Stimulated activated naive CD8-positive, alpha-beta T cell treated with anti-CD3 and anti-CD28 coated beads, Interleukin-15, amount 100 ng/mL, for 72 hours (primary cell): ENCODE results near the gene RSPH4A.
A peak's percentile ranks its signal among the peaks of the same experiment; 100 is the strongest.
"Not testable (repeated sequence)": the region's sequence is repeated elsewhere in the genome, so short reads cannot be mapped to it uniquely, and the experiment has no call there.

ENCODE experiments used
- ATAC-seq: fragments of 150-1000 bp; cut with Tn5 transposase; 2 replicates; pipeline ENCODE4 v1.10.0; 2021; ENCODE audit warnings: mild to moderate bottlenecking, moderate library complexity
- DNase-seq, 2 donors: peaks; one replicate each; pipeline ENCODE4 v3.0.0; 2021 to 2022
- H3K27ac Mint-ChIP-seq, 2 donors: one replicate each; pipeline ENCODE4 v1.8.0; 2022; ENCODE audit warnings: mild to moderate bottlenecking in 2 of 2, mixed read lengths in 2 of 2, moderate library complexity in 2 of 2
- H3K27me3 Mint-ChIP-seq: one replicate; pipeline ENCODE4 v1.8.0; 2022; ENCODE audit warnings: mixed read lengths
- H3K4me1 Mint-ChIP-seq: one replicate; pipeline ENCODE4 v1.8.0; 2022; ENCODE audit warnings: mild to moderate bottlenecking, mixed read lengths
- H3K4me3 Mint-ChIP-seq, 2 donors: one replicate each; pipeline ENCODE4 v1.8.0; 2022; ENCODE audit warnings: mild to moderate bottlenecking in 2 of 2, mixed read lengths in 2 of 2, moderate library complexity in 1 of 2
- H3K9me3 Mint-ChIP-seq, 2 donors: one replicate each; pipeline ENCODE4 v1.8.0; 2022; ENCODE audit warnings: mixed read lengths in 2 of 2

RSPH4A gene

GRCh38 chr6:116664169-116664568, 47.9 kb downstream of the RSPH4A start:
- ATAC-seq, H3K9me3 Mint-ChIP-seq, DNase-seq, H3K27me3 Mint-ChIP-seq: not testable (repeated sequence)
- peaks cover 45% of the 10 kb centered on the region for H3K4me1 Mint-ChIP-seq
- H3K27ac Mint-ChIP-seq: peak overlapping the region in 1 of 2 donors; percentile 30
- H3K4me3 Mint-ChIP-seq: peak overlapping the region; percentile 51 to 59

GRCh38 chr6:116665464-116665863, 49.2 kb downstream of the RSPH4A start:
- peak overlapping the region; percentile 65 to 68 for H3K4me3 Mint-ChIP-seq
- H3K27me3 Mint-ChIP-seq: no peaks in the 10 kb centered on the region
- ATAC-seq (no peak), DNase-seq (no peak)
- no peaks in the 10 kb centered on the region for H3K9me3 Mint-ChIP-seq
- H3K4me1 Mint-ChIP-seq: peaks cover 45% of the 10 kb centered on the region
- H3K27ac Mint-ChIP-seq: peak overlapping the region in 1 of 2 donors; percentile 84

- Mint-ChIP-seq H3K9me3 (no peaks in the 10 kb centered on the region), H3K4me1 (peaks cover 38% of the 10 kb centered on the region), H3K4me3 (peak overlapping the region; percentile 79 to 97), H3K27ac (peak overlapping the region; percentile 79 to 84), H3K27me3 (peaks cover 2% of the 10 kb centered on the region)
- ATAC-seq (peak; percentile 42), DNase-seq (no peak)
Measured at GRCh38 chr6:116666869-116667268, 50.6 kb downstream of the RSPH4A start.

GRCh38 chr6:116667623-116668022, 51.3 kb downstream of the RSPH4A start:
- DNase-seq (no peak), ATAC-seq (no peak)
- Mint-ChIP-seq H3K27me3 (peaks cover 10% of the 10 kb centered on the region), H3K4me3 (peak overlapping the region; percentile 95 to 97), H3K4me1 (peaks cover 30% of the 10 kb centered on the region), H3K9me3 (no peaks in the 10 kb centered on the region), H3K27ac (peak overlapping the region; percentile 93 to 99)

- H3K9me3 Mint-ChIP-seq: no peaks in the 10 kb centered on the region
- H3K27ac Mint-ChIP-seq: no peak overlapping the region
- peaks cover 10% of the 10 kb centered on the region for H3K27me3 Mint-ChIP-seq
- H3K4me3 Mint-ChIP-seq: no peak overlapping the region
- ATAC-seq (no peak), DNase-seq (no peak)
- peaks cover 4% of the 10 kb centered on the region for H3K4me1 Mint-ChIP-seq
Measured at GRCh38 chr6:116672306-116672705, 56.0 kb downstream of the RSPH4A start.

GRCh38 chr6:116676021-116676420, 59.7 kb downstream of the RSPH4A start:
- DNase-seq (no peak), ATAC-seq (no peak)
- H3K27ac Mint-ChIP-seq: no peak overlapping the region
- H3K27me3 Mint-ChIP-seq: peaks cover 10% of the 10 kb centered on the region
- no peak overlapping the region for H3K4me3 Mint-ChIP-seq
- H3K4me1 Mint-ChIP-seq: peaks cover 20% of the 10 kb centered on the region
- no peaks in the 10 kb centered on the region for H3K9me3 Mint-ChIP-seq

- ATAC-seq (peak; percentile 94), DNase-seq (peak; percentile 89 to 93)
- Mint-ChIP-seq H3K9me3 (peaks cover 0 to 7% of the 10 kb centered on the region in 2 donors), H3K4me1 (peaks cover 33% of the 10 kb centered on the region), H3K27me3 (no peaks in the 10 kb centered on the region), H3K27ac (peak within 1 kb of the TSS; percentile 99 to 100), H3K4me3 (peak within 1 kb of the TSS; percentile 90 to 100)
Measured at GRCh38 chr6:116680880-116681672, 64.8 kb downstream of the RSPH4A start, which contains the start of gene KPNA5. KPNA5 (plus strand) TSS chr6:116681211; CDS start chr6:116681335, 124 bp downstream.

- H3K4me1 Mint-ChIP-seq: peaks cover 45% of the 10 kb centered on the region
Measured at GRCh38 chr6:116682334-116682712, 66.0 kb downstream of the RSPH4A start.

More at GRCh38 chr6:116682334-116682712, 66.0 kb downstream of the RSPH4A start:
- Mint-ChIP-seq H3K4me3 (peak overlapping the region; percentile 90 to 100), H3K27ac (peak overlapping the region; percentile 93 to 94), H3K9me3 (peaks cover 0 to 7% of the 10 kb centered on the region in 2 donors), H3K27me3 (no peaks in the 10 kb centered on the region)
- ATAC-seq: peak; percentile 70
- peak; percentile 33 to 64 for DNase-seq
